HG02852 (cell line): Measurements from ENCODE around the gene HIGD2B.
"Not testable (repeated sequence)": the region's sequence is repeated elsewhere in the genome, so short reads cannot be mapped to it uniquely, and the experiment has no call there.

Experiments
- ATAC-seq: cut with Tn5 transposase; IDR thresholded peaks from one replicate; pipeline ENCODE4 v1.9.1; 2021; ENCODE audit warnings: mild to moderate bottlenecking, moderate library complexity; ENCODE audit not compliant: unreplicated experiment

Gene HIGD2B

DNA sequence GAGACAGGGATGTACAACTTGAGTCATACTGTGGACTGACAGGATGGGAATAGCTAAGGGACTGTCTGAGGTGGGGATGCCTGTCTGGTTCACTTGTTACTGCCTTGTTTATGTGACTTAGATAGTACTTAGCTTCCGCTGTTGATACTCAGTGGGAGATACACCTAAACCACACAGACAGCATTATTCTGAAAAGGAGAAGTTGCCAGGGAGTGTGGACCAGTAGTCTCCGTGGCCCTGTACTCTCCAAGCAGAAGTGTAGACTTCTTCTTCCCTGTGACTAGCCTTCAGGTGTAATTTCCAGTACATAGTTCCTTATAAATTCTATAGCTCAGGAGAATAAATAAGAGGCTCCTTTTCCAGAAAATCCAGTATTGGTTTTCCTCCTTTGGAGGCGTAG lies 5.1 kb downstream of the HIGD2B start:
- ATAC-seq = no peak

DNA sequence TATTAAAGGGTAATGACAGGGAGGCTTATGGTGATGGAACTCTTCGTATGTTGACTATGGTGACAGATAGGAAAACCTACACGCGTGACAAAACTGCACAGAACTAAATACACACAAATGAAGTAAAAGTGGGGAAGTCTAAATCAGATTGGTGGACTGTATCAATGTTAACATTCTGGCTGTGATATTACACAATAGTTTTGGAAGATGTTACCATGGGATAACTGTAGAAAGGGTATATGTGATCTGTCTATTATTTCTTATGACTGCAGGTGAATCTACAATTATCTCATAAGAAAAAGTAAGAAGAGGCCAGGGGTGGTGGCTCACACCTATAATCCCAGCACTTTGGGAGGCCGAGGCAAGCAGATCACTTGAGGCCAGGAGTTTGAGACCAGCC lies 9.1 kb downstream of the HIGD2B start:
- no peak for ATAC-seq

DNA sequence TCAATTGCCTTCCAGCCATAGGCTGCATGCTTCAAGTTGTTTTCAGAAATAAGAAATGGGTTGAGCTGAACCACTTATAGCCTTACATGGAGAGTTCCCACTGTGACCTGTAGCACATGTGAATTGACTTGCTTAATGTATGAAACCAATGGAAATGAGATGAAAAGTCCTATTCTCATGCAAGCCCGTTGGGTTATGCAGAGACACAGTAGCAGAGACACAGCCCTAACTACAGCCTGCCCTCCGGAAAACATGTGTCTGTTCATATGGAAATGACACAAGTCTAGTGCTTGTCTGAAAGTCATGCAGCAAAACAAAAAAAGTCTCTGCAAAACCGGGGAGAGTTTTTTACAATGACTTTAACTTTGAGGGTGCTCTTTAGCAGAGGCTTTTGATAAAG lies 14.5 kb downstream of the HIGD2B start:
- no peak for ATAC-seq

DNA sequence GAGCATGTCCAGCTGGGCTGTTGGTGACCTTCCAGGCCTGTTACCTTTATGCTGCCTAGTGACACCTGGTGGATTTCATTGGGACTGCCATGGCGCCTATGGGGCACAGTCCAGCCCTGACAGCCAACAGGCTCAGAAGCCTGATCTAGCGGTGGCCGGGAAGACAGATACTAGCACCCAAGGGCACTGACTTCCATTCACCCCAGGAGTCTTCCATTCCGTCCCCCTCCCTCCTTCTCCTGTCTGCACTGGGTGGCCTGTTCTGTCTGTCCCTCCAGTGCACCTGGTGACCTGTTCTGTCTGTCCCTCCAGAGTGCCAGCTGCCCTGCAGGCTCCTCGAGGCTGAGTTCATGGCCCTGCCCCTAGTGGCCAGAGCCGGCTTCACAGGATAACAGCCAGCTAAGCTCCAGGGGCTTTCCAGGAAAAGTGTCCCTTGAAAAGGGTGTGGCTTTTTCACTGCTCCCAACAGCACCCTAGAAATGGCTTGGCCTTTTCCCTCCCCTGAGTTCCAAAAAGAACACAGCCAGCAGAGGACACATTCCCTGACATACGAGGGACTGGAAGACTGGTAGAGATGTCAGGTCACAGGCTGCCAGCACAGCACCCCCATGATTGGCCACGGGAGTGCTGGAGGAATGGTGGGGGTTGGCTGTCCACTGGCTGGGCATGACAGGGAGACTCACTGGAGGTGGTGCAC lies 15.2 kb downstream of the HIGD2B start:
- ATAC-seq = peak; percentile 75

DNA sequence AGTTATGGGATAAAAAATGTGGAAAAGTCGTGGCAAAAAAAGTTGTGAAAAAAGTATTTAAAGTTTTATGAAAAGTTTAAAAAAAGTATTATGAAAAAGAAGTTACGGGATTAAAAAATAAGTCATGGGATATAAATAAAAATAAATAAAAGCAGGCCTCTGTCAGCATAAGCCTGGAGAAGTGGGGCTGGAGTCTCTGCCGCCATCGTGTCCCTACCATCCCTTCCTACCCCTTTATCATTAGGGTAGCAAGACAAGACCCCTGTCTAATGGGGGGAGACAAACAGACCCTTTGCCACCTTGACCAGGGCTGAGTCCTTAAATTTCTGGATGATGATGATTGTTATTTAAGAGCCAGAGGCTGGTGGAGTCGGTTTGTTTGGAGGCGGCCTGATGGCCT lies 16.2 kb downstream of the HIGD2B start:
- ATAC-seq = not testable (repeated sequence)

DNA sequence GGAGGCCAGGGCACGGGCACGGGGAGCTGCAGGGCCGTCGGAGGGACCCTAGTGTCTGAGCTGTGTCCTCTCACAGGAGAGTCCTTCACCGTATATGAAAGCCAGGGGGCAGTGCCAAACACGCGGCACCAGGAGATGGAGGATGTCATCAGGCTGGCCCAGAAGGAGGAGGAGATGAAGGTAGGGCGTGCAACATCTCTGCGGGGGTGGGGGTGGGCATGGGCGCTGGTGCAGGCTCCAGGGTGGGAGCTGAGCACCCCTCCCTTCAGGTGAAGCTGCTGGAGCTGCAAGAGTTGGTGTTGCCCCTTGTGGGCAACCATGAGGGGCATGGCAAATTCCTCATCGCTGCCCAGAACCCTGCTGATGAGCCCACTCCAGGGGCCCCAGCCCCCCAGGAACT lies 20.3 kb downstream of the HIGD2B start:
- not testable (repeated sequence) for ATAC-seq

DNA sequence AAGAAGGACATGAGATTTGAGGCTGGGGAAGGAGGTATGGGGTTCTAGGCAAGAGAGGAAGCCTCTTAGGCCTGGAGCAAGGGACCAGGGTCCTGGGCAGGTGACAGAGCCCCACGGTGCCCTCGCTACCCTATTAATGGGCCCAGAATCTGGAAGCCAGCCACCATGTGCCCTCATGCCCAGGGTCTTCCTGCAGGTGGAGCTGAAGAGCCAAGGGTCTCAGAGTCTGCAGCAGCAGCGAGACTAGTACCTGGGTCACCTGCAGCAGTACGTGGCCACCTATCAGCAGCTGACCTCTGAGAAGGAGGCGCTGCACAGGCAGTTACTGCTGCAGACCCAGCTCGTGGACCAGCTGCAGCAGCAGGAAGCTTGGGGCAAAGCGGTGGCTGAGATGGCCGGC lies 22.1 kb downstream of the HIGD2B start:
- not testable (repeated sequence) for ATAC-seq

DNA sequence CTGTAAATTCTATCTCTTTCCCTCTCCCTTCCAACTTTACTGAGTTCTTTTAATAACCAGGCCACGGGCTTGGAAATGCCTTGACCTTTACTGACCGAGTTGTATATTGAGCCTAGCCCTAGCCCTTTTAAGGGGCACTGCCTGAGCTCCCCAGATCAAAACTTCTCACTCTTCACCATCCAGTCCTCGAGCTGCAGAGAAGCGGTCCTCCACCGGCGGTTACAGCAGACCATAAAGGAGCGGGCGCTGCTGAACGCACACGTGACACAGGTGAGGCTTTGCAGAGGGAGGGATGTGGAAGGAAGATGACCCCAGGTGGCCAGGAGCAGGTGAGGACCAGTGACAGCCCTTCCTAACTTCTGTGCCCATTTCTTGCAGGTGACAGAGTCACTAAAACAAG lies 24.9 kb downstream of the HIGD2B start:
- not testable (repeated sequence) for ATAC-seq

DNA sequence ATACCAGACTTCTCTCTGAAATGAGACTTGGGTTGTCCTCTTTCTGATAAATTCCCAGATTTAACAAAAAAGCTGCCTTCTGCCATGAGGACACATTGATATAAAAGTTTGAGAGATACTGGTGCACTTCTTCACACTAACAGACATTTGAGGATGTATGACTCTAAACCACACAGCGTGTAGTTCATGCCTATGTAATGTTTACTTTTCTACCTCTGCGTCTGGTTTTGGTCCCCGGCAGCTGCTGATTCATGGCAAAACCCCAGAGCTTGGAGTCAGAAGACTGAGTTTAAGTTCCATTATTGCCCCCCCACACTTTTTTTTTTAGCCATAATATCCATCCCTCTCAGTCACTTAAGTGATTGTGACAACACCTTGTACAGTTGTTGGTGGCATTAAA lies 30.0 kb downstream of the HIGD2B start:
- not testable (repeated sequence) for ATAC-seq

DNA sequence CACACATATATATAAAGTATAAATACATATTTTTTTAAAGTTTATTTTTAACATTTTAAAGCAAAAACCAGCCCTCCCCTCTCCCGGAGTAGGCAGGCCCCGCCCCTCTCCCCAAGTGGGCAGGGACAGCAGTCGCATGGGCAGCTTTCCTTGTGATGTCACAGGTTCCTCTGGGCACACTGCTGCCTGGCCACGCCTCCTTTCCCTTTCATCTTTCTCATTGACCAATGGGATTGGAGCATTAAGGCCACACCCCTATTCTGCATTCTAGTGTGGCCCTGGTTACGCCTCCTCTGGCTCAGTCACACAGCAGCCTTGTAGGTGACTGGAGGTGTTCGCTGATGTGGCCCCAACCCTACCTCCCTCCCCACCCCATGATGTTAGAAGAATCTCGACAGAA lies 31.6 kb downstream of the HIGD2B start, which contains the start of gene GOLGA6B:
GOLGA6B (plus strand) TSS at position 301 of the 400 bp plus-strand sequence; CDS start at position 342, 41 bp downstream.
- not testable (repeated sequence) for ATAC-seq

DNA sequence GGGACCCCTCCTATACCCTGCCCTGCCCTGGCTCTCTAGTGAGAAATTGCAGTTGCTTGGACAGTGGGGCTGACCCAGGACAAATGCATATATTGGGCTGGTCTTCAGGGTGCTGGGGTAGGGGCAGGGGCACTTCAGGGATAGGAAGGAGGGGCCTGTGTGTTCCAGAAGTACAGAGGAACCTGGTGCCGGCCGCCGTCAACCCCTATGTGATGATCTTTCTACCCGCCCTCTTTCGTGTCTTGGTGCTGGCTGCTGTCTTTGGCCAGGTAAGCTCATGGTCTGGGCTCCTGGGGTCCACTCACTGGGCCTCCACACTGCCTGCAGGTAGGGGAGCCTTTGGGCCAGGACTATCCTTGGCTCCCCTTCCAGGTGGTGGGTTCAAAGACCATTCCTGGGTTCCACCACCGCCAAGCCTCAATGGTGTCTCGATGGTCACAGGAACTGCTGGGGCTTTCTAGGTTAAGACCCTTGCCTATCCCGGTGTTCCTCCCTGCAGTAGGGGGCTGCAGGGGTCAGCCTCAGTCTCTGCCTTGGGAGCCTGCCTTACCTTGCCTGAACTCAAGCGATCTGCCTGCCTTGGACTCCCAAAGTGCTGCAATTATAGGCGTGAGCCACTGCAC lies 37.2 kb downstream of the HIGD2B start:
- not testable (repeated sequence) for ATAC-seq

DNA sequence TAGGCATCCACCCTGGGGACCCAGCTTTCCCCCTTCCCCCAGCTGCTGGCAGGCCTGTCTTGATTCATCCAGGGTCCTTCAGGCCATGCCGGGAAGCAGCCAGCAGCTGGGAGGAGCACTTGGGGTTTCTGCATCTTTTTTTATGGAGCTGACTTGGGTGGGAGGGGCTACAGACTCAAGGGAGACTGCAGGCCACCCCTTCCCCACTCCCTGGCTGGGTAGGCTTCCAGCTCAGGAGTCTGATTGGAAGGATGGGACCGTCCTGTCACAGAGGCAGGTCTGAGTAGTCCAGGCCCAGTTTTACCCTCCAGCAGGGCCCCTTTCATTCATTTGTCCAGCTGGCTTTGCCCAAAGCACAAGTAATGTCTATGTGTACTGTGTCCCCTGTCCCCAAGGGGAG lies 43.7 kb downstream of the HIGD2B start:
- not testable (repeated sequence) for ATAC-seq

DNA sequence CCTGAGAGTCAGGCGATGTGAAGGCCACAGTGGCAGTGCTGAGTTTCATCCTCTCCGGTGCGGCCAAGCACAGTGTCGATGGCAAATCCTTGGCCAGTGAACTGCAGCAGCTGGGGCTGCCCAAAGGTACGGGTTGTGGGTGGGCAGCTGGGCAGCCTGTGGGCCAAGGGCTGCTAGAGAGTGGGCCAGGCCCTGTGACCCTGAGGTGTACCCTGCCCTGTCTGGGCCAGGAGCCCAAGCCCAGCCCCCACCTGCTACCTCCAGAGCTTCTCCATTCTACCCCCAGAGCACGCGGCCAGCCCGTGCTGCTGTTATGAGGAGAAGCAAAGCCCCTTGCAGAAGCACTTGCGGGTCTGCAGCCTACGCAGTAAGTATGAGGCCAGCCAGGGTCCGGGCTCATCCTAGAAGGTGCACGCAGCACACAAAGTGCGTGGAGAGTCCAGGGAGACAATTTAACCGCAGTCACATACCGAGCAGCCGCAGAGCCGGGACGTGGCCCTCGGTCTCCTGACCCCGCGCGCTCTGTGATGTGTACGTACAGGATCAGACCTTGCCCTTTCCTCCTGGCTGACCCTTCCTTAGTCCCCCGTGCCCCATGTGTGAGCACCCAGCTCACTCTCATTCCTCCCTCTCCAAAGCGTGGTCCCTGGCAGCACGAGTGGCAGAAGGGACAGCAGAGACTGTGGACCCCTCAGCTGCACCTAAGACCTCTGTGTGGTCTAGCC lies 46.1 kb downstream of the HIGD2B start:
- ATAC-seq = not testable (repeated sequence)

DNA sequence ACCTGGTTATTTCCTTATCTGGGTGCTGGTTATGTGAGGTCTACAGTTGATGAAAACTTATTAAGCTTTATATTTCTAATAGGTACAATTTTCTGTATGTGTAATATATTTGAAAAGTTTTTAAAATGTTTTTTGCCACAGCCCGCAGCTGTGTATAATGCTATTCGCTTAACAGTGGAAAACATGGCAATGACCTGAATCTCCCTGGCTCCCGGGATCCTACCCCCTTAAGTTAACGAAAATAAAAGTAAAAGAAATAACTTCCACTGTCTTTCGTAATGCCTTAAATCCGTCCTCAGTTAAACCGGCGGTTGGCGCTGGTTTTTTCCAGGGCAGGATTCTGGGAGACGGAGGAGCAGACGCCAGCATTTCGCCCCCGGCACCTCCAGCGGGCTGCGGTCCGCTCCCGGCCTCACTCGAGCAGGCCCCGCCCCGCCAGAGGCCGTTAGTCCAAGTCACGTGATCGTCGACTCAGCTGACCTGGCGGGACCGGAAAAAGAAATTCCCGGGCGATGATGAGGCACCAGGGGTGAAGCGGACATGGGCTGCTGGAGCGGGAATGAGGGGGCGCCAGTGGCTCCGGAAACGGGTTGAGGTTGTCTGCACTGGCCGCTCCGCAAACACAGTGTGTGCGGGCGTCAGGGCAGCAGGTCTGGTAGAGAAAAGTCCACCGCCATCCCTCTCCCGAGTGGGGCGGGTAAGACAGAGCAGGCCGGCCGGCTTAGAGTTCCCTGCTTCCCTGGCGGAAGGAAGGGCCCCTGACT lies 49.3 kb downstream of the HIGD2B start:
- ATAC-seq = not testable (repeated sequence)

DNA sequence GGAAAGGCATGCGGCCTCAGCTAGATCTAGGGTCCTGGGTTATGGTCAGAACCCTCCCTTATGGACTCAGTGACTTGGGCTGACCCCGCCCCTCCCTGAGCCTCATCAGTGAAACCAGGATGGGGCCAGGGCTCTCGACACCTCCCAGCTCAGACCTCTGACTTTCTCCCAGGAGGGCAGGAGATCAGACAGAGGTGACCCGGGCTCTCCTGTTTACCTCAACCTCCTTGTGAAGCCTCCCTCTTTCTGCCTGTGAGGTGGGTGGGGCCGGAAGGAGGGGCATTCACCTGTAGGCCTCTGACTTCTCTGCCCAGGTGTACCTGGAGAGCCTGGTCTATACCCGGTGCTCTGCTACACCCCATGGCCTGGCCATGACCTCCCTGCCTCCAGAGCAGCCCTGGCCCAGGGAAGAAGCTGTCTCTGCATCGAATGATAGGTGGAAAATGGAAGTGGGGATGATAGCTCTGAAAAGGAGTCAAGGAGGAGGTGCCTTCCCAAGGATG lies 56.9 kb downstream of the HIGD2B start:
- not testable (repeated sequence) for ATAC-seq

DNA sequence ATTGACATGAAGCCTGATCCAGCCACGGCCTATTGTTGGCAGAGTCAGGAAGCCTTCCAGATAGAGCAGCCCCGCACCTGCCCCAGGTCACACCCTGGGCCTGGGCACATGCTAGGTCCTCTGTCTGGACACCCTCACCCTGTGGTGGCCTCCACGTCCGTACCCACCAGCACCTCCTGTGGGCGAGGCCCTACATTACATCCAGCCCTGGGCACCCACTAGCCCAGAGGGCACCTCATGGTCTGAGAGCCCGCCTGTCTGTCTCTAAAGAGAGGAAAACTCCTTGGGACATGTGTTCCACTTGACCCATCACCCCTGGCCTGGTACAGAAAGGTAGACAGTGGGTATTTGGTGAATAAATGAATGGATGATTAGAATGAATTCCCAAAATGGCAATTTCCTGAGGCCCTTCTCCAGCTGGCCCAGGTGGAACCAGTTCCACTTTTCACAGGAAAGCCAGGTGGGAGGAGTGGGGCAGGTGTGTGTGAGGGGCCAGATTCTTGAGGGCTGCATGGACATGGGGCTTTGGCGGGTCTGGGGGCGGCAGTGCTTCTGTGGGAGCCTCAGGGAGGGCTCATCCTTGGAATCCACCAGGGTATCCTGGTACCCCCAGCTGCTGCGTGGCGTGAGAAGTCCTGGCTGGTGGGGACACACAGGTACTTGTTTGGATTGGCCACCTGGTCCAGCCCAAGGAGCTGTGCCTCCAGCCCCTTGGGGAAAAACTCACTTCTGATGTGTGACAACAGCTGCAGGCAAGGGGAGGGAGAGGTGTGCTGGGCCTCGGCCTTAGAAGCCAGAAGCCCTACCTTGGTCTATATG lies 57.5 kb downstream of the HIGD2B start:
- ATAC-seq = not testable (repeated sequence)

DNA sequence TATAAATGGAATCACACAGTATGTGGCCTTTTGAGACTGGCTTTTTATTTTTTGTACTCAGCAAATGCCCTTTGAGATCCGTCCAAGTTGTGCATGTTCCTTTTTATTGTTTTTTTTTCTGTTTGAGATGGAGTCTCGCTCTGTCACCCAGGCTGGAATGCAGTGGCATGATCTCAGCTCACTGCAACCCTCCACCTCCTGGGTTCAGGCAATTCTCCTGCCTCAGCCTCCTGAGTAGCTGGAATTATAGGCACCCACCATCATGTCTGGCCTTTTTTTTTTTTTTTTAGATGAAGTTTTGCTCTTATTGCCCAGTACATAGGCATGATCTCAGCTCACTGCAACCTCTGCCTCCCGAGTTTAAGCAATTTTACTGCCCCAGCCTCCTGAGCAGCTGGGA lies 59.8 kb downstream of the HIGD2B start:
- not testable (repeated sequence) for ATAC-seq
